Vein endothelial cell (primary cell): ENCODE measurements around the gene TAS2R39. TPM values are rescaled to one million over a fixed set of nuclear protein-coding genes. Genes with fewer than 3 reads are reported as not detected.

Source experiments
- small RNA-seq: library from RNA; depleted of rRNA; stranded (forward); fragments of <200 nt; gene quantifications from one replicate; pipeline ENCODE3, GENCODE V24; 2012
- total RNA-seq: library from RNA; depleted of rRNA; stranded (reverse); fragments of >200 nt; gene quantifications from 2 replicates; pipeline ENCODE4 v1.2.3, GENCODE V29; 2012

The TAS2R39 gene
- not detected in 2 replicates for total RNA-seq

GRCh38 chr7:143183024-143183423, at the start of gene TAS2R39:
Gene TAS2R39, plus strand, starts transcription at chr7:143183419. Its CDS starts 0 bp downstream, at chr7:143183419.

DNA sequence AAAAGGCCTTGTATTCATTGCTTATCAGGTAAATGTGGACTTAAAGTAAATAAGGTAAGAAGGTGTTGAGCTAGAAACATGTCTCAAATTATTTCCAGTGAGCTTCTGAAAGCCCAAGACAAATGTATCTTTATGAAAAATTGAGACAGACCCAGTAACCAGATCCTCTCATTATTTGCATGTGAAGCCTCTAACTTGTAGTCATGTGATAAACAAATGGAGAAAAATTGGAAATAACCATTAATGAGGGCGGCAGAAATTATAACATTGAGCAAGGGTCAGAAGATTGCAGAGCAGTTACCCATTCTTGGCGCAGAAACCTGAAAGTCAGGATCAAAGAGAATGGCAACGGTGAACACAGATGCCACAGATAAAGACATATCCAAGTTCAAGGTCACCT, 38.5 kb downstream of the TAS2R39 start, which contains the start of gene TAS2R40:
TAS2R40 (plus strand) TSS at position 301 of the 400 bp plus-strand sequence; CDS start at position 343, 42 bp downstream.

Small RNAs within 50 kb of the gene (small RNA-seq; reads per million reads assigned to genes)
- gene AC073342.3: not detected

Other genes with a start within 250 kb of the TAS2R39 start
- 0.10 TPM in 1 of 2 replicates, not detected in the other for gene TRPV5, start 249.7 kb upstream of the TAS2R39 start, total RNA-seq
- not detected in 2 replicates for gene LLCFC1, start 243.9 kb upstream of the TAS2R39 start, total RNA-seq
- not detected in 2 replicates for gene KEL, start 221.1 kb upstream of the TAS2R39 start, total RNA-seq
- gene OR9A2, start 156.3 kb upstream of the TAS2R39 start, total RNA-seq: 0.33 TPM in 1 of 2 replicates, not detected in the other
- gene OR6V1, start 131.1 kb upstream of the TAS2R39 start, total RNA-seq: not detected in 2 replicates
- gene PIP, start 51.3 kb upstream of the TAS2R39 start, total RNA-seq: not detected in 2 replicates
- not detected in 2 replicates for gene TAS2R40, start 38.6 kb downstream of the TAS2R39 start, total RNA-seq
- gene GSTK1, start 80.0 kb downstream of the TAS2R39 start, total RNA-seq: 73.5 and 81.7 TPM in 2 replicates
- not detected in 2 replicates for gene TMEM139, start 101.5 kb downstream of the TAS2R39 start, total RNA-seq
- 19.9 and 21.6 TPM in 2 replicates for gene CASP2, start 104.9 kb downstream of the TAS2R39 start, total RNA-seq
- gene CLCN1, start 132.7 kb downstream of the TAS2R39 start, total RNA-seq: not detected in 2 replicates
- 0.65 and 0.76 TPM in 2 replicates for gene FAM131B, start 179.3 kb downstream of the TAS2R39 start, total RNA-seq
- 91.2 and 116 TPM in 2 replicates for gene ZYX, start 197.9 kb downstream of the TAS2R39 start, total RNA-seq
- 0.33 TPM in 1 of 2 replicates, not detected in the other for gene EPHA1, start 225.4 kb downstream of the TAS2R39 start, total RNA-seq